Measurements from ENCODE around the gene CCDC18.

DNA sequence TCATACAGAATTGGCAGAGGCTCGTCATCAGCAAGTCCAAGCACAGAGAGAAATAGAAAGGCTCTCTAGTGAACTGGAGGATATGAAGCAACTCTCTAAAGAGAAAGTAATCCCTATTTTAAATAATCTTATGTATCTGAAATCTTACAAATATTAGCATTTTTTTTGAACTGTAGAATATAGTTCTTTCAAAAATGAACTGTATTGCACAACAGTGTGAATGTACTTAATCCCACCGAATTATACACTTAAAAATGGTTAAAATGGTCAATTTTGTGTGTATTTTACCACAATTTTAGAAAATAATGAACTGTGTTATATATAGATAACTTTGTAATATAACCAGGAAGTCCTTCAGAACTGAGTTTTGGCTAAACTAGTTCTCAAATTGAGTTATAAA lies 75.9 kb downstream of the CCDC18 start:
- TF ChIP-seq REST (IDR thresholded peaks at IDR 0.05; ENCODE audit: insufficient read depth in 1 of 2, low read depth in 2 of 2, low read length in 2 of 2): no peak
- no peak for TF ChIP-seq TAF1 (IDR thresholded peaks at IDR 0.05; ENCODE audit: borderline replicate concordance, insufficient read depth, low read length)
- no peak for TF ChIP-seq SIN3A (IDR thresholded peaks at IDR 0.05; ENCODE audit: borderline replicate concordance, insufficient read depth, low read length)
- no peak for TF ChIP-seq POLR2AphosphoS5 (IDR thresholded peaks at IDR 0.05; ENCODE audit: low read depth, low read length)
- no peak for TF ChIP-seq FOXP2 (optimal IDR thresholded peaks at IDR 0.05; ENCODE audit: borderline replicate concordance, extremely low read depth, extremely low read length, insufficient read depth)
